Neuronal stem cell (in vitro differentiated cells): ENCODE results near the gene BID.

ENCODE experiments used
- DNase-seq: peaks from one replicate; pipeline ENCODE4 v3.0.0-alpha.2; 2013; ENCODE audit warnings: low spot score
- H2AFZ ChIP-seq: one replicate; pipeline ENCODE4 v1.6.1; 2013; ENCODE audit warnings: mild to moderate bottlenecking, low read length, inconsistent platforms
- H2AK5ac ChIP-seq: 2 replicates; pipeline ENCODE4 v1.6.1; 2013; ENCODE audit warnings: low read depth, mild to moderate bottlenecking, inconsistent platforms, low read length, moderate library complexity, mixed read lengths
- H2BK120ac ChIP-seq: 2 replicates; pipeline ENCODE4 v1.6.1; 2013; ENCODE audit warnings: low read depth, mild to moderate bottlenecking, inconsistent platforms, low read length, moderate library complexity, mixed read lengths
- H2BK12ac ChIP-seq: one replicate; pipeline ENCODE4 v1.6.1; 2013; ENCODE audit warnings: low read length, inconsistent platforms
- H2BK15ac ChIP-seq: 2 replicates; pipeline ENCODE4 v1.6.1; 2013; ENCODE audit warnings: mild to moderate bottlenecking, low read length, inconsistent platforms, mixed read lengths
- H2BK5ac ChIP-seq: one replicate; pipeline ENCODE4 v1.6.1; 2013; ENCODE audit warnings: inconsistent platforms, mild to moderate bottlenecking, low read length, moderate library complexity
- H3K14ac ChIP-seq: one replicate; pipeline ENCODE4 v1.6.1; 2013; ENCODE audit warnings: low read length, inconsistent platforms
- H3K18ac ChIP-seq: 2 replicates; pipeline ENCODE4 v1.6.1; 2013; ENCODE audit warnings: low read length, inconsistent platforms
- H3K23ac ChIP-seq: 2 replicates; pipeline ENCODE4 v1.6.1; 2013; ENCODE audit warnings: low read depth, mild to moderate bottlenecking, mixed read lengths, low read length, inconsistent platforms; ENCODE audit not compliant: poor library complexity
- H3K27ac ChIP-seq: replicated peaks from 3 replicates; pipeline ENCODE4 v1.5.1; 2013; ENCODE audit warnings: low read length, inconsistent platforms
- H3K27me3 ChIP-seq, 3 experiments: 2 replicates each; pipeline ENCODE4 v1.6.1; 2013; ENCODE audit warnings: low read length in 3 of 3, mild to moderate bottlenecking in 2 of 3, inconsistent platforms in 1 of 3, low read depth in 1 of 3, mixed read lengths in 1 of 3, moderate library complexity in 1 of 3; ENCODE audit not compliant: control insufficient read depth in 3 of 3, insufficient read depth in 3 of 3
- H3K36me3 ChIP-seq, 2 donors: replicated peaks in 1 of 2; 2 replicates each; pipeline ENCODE4 v1.6.1; 2013; ENCODE audit warnings: low read length in 2 of 2; ENCODE audit not compliant: control insufficient read depth in 2 of 2, insufficient read depth in 2 of 2
- H3K4ac ChIP-seq: 2 replicates; pipeline ENCODE4 v1.6.1; 2013; ENCODE audit warnings: inconsistent platforms, mild to moderate bottlenecking, low read length, moderate library complexity
- H3K4me1 ChIP-seq, 2 donors: 1 replicate in 1 of 2; 2 replicates in 1 of 2; pipeline ENCODE4 v1.6.1; 2013; ENCODE audit warnings: low read length in 2 of 2, low read depth in 1 of 2; ENCODE audit not compliant: control insufficient read depth in 2 of 2, insufficient read depth in 1 of 2
- H3K4me2 ChIP-seq: one replicate; pipeline ENCODE4 v1.6.1; 2013; ENCODE audit warnings: mild to moderate bottlenecking, low read length, inconsistent platforms; ENCODE audit not compliant: insufficient read depth, poor library complexity, severe bottlenecking
- H3K4me3 ChIP-seq, 2 donors: 2 replicates each; pipeline ENCODE4 v1.5.1; 2013; ENCODE audit warnings: low read length in 2 of 2, mild to moderate bottlenecking in 2 of 2, inconsistent platforms in 1 of 2, moderate library complexity in 1 of 2
- H3K79me1 ChIP-seq: one replicate; pipeline ENCODE4 v1.6.1; 2013; ENCODE audit warnings: low read depth, mild to moderate bottlenecking, inconsistent platforms, low read length, moderate library complexity
- H3K9ac ChIP-seq: one replicate; pipeline ENCODE4 v1.6.1; 2013; ENCODE audit warnings: mild to moderate bottlenecking, low read depth, low read length, inconsistent platforms; ENCODE audit not compliant: poor library complexity
- H3K9me3 ChIP-seq, 2 donors: replicated peaks in 1 of 2; 2 replicates each; pipeline versions ENCODE3 to v1.6.1; 2013; ENCODE audit warnings: low read length in 2 of 2, mild to moderate bottlenecking in 2 of 2, inconsistent platforms in 1 of 2, low read depth in 1 of 2, mixed read lengths in 1 of 2, moderate library complexity in 1 of 2; ENCODE audit not compliant: control insufficient read depth in 2 of 2, insufficient read depth in 1 of 2
- H4K8ac ChIP-seq: one replicate; pipeline ENCODE4 v1.6.1; 2013; ENCODE audit warnings: low read depth, mild to moderate bottlenecking, inconsistent platforms, low read length, moderate library complexity
- H4K91ac ChIP-seq: one replicate; pipeline ENCODE4 v1.6.1; 2013; ENCODE audit warnings: low read length, low read depth, mild to moderate bottlenecking, inconsistent platforms; ENCODE audit not compliant: poor library complexity
- WGBS, 2 donors: extraction: QIAGEN DNeasy Blood & Tissue Kit; methylation state at CpG; one replicate each; pipeline ENCODE4 v1.1.7; 2013; ENCODE audit warnings: missing lambda C conversion rate in 2 of 2, mixed read lengths in 1 of 2; ENCODE audit not compliant: insufficient read length in 2 of 2, insufficient replicate concordance in 1 of 2; ENCODE audit errors: extremely low coverage in 2 of 2; 5-methylcytosine and 5-hydroxymethylcytosine counted together

BID gene

DNA sequence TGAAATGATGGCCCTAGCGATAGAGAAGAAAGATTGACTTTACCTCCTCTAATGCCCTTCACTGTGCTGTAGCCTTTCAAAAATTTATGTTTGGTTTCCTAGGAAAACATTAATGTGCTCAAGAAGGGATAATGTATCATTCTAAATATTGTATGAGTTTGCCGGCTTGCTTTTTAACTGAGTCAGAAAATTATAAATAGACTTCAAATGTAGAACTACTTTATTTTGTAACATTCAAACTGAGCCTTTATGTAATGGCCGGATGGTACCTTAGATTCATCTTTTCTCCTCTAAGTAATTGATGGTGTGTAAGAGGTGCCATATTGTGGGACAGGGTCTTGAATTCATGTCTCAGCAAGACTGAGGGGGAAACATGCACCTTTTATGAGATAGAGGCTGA, 57.7 kb downstream of the BID start:
- Histone ChIP-seq H2AFZ (no peak overlapping the region), H2BK15ac (no peak overlapping the region), H3K27me3 (no peaks in the 10 kb centered on the region), H3K4me1 (no peaks in the 10 kb centered on the region), H4K91ac (no peak overlapping the region), H2BK5ac (no peak overlapping the region), H3K14ac (no peak overlapping the region), H3K4me3 (no peak overlapping the region), H2AK5ac (no peak overlapping the region), H3K23ac (no peak overlapping the region), H3K36me3 (peaks cover 0 to 2% of the 10 kb centered on the region in 2 donors), H4K8ac (no peak overlapping the region), H3K9me3 (no peaks in the 10 kb centered on the region), H2BK120ac (no peak overlapping the region), H3K27ac (no peak overlapping the region), H2BK12ac (no peak overlapping the region), H3K4ac (no peak overlapping the region), H3K79me1 (no peaks in the 10 kb centered on the region), H3K9ac (no peak overlapping the region), H3K18ac (no peak overlapping the region), H3K4me2 (no peak overlapping the region)
- no CpG with 5 or more reads among the region's 3 CpGs for WGBS, 2 donors
- no peak for DNase-seq

DNA sequence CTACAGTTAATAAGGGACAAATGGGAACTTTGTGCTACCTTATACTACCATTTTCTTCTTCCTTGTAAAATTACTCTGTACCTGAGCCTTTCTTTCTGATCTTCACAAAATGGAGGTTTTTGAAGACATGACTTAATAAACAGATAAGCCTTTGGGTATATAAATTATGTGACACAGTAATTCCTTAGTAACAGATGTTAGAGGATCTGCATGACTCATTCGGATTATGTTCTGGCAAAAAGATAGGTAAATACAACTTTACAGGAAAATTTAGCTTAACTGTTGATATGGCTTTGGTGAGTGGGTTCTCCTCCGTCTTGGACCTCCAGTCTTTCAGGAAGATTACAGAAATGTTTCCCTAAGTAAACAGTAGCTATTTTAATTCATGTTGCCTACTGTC, 61.8 kb downstream of the BID start:
- Histone ChIP-seq H4K91ac (no peak overlapping the region), H2BK120ac (no peak overlapping the region), H2BK5ac (no peak overlapping the region), H3K4me3 (no peak overlapping the region), H3K27me3 (no peaks in the 10 kb centered on the region), H3K4ac (no peak overlapping the region), H2BK15ac (no peak overlapping the region), H3K27ac (no peak overlapping the region), H3K9ac (no peak overlapping the region), H4K8ac (no peak overlapping the region), H2BK12ac (no peak overlapping the region), H3K9me3 (no peaks in the 10 kb centered on the region), H3K4me2 (no peak overlapping the region), H3K14ac (no peak overlapping the region), H3K79me1 (no peaks in the 10 kb centered on the region), H3K36me3 (peaks cover 0 to 8% of the 10 kb centered on the region in 2 donors), H2AK5ac (no peak overlapping the region), H3K18ac (no peak overlapping the region), H2AFZ (no peak overlapping the region), H3K23ac (no peak overlapping the region), H3K4me1 (no peaks in the 10 kb centered on the region)
- DNase-seq = no peak
- no CpG with 5 or more reads among the region's 2 CpGs for WGBS, 2 donors

DNA sequence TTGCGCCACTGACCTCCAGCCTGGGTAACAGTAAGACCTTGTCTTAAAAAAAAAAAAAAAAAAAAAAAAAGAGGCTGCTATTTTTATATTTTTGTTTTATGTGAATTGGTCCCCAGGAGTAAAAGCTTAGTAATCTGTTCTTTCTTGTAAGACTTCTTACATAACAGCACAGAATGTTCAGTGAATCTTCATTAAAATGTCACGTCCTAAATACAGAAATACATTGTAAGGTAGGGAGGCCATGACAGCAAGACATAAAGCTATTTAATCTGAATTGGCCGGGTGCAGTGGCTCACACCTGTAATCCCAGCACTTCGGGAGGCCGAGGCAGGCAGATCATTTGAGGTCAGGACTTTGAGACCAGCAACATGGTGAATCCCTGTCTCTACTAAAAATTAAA, 64.2 kb downstream of the BID start:
- no peak overlapping the region for H3K4me2 ChIP-seq
- DNase-seq = no peak
- H2AK5ac ChIP-seq = no peak overlapping the region
- no peak overlapping the region for H2BK12ac ChIP-seq
- no peak overlapping the region for H3K14ac ChIP-seq
- peaks cover 0 to 8% of the 10 kb centered on the region in 2 donors for H3K36me3 ChIP-seq
- no peak overlapping the region for H3K23ac ChIP-seq
- H3K9ac ChIP-seq = no peak overlapping the region
- H4K91ac ChIP-seq = no peak overlapping the region
- no peak overlapping the region for H2AFZ ChIP-seq
- H2BK120ac ChIP-seq = no peak overlapping the region
- H3K9me3 ChIP-seq = no peaks in the 10 kb centered on the region
- H4K8ac ChIP-seq = no peak overlapping the region
- no peak overlapping the region for H3K4me3 ChIP-seq
- H2BK15ac ChIP-seq = no peak overlapping the region
- no peak overlapping the region for H3K18ac ChIP-seq
- no peak overlapping the region for H2BK5ac ChIP-seq
- H3K79me1 ChIP-seq = no peaks in the 10 kb centered on the region
- H3K4me1 ChIP-seq = peaks cover 1 to 5% of the 10 kb centered on the region in 2 donors
- no peaks in the 10 kb centered on the region for H3K27me3 ChIP-seq
- H3K27ac ChIP-seq = no peak overlapping the region
- WGBS, 2 donors = no CpG with 5 or more reads among the region's 5 CpGs
- no peak overlapping the region for H3K4ac ChIP-seq

DNA sequence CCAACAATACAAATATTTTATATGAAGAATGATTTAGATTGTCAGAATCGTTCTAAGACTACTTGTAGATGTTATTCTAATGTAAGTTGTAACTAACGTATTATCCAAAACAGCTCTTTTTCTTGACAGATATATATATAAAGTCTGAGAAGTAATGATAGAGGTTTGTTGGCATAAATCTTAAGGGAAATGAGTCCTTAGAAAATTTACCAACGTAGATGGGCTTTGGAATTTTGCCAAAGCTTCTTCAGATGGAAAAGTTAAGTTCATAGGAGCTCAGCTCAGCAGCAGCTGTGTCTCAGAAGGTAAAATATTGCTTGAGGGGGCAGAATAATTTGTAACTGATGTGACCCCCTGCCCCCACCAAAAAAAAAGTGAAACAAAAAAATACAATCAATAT, 66.7 kb downstream of the BID start:
- Histone ChIP-seq H4K91ac (no peak overlapping the region), H3K4ac (no peak overlapping the region), H3K36me3 (peaks cover 2 to 17% of the 10 kb centered on the region in 2 donors), H3K27me3 (no peaks in the 10 kb centered on the region), H2BK15ac (no peak overlapping the region), H3K9me3 (no peaks in the 10 kb centered on the region), H3K4me3 (no peak overlapping the region), H3K4me2 (no peak overlapping the region), H2BK120ac (no peak overlapping the region), H3K27ac (no peak overlapping the region), H3K23ac (no peak overlapping the region), H2BK5ac (no peak overlapping the region), H3K79me1 (no peaks in the 10 kb centered on the region), H2AK5ac (no peak overlapping the region), H2AFZ (no peak overlapping the region), H2BK12ac (no peak overlapping the region), H3K4me1 (peaks cover 1 to 5% of the 10 kb centered on the region in 2 donors), H3K14ac (no peak overlapping the region), H3K18ac (no peak overlapping the region), H4K8ac (no peak overlapping the region), H3K9ac (no peak overlapping the region)
- no CpG with 5 or more reads among the region's 3 CpGs for WGBS, 2 donors
- DNase-seq = no peak
